Endothelial cell of umbilical vein (primary cell): Measurements from ENCODE around the gene FAT2. TPM values are rescaled to one million over a fixed set of nuclear protein-coding genes. Genes with fewer than 3 reads are reported as not detected.

ENCODE experiments used
- BruUV-seq: library from RNA; stranded (reverse); fragments of 400-500 nt; replicated peaks from 2 replicates; lab custom pipeline; 2021; lab: Mats Ljungman, UMichigan
- CTCF ChIA-PET: fragments of 300-600, 350-600 bp; sonication (Branson Sonifier 250); formaldehyde crosslinking; loops from one replicate; lab custom pipeline; 2021; ENCODE audit warnings: antibody characterized with exemption, inconsistent platforms; lab: Charles Lee
- POLR2A ChIA-PET: fragments of 300-600, 350-600 bp; sonication (Branson Sonifier 250); formaldehyde crosslinking; loops from one replicate; lab custom pipeline; 2021; ENCODE audit warnings: antibody characterized with exemption, inconsistent platforms; lab: Charles Lee
- DNase-seq: peaks from one replicate; pipeline ENCODE4 v3.0.0-alpha.2; 2011; ENCODE audit warnings: low read depth, low spot score
- FAIRE-seq: peaks from 2 replicates; lab custom pipeline; 2011; peaks lifted over from hg19 to GRCh38; lab: Jason Lieb, UNC
- H2AFZ ChIP-seq: 2 replicates; pipeline ENCODE4 v1.6.0; 2012; ENCODE audit warnings: low read depth, low read length, control low read depth, inconsistent platforms
- H3K27ac ChIP-seq: 2 replicates; pipeline ENCODE4 v1.5.1; 2011; ENCODE audit warnings: low read depth, mild to moderate bottlenecking, control low read depth, low read length, moderate library complexity; ENCODE audit not compliant: insufficient read depth
- H3K27me3 ChIP-seq, 2 experiments: 2 replicates each; pipeline versions ENCODE4 v1.6.0 to v1.6.1; 2011; ENCODE audit warnings: low read length in 2 of 2, mixed read lengths in 1 of 2; ENCODE audit not compliant: control insufficient read depth in 2 of 2, insufficient read depth in 2 of 2
- H3K36me3 ChIP-seq, 2 experiments: 2 replicates in 1 of 2; 3 replicates in 1 of 2; pipeline ENCODE4 v1.5.1; 2011; ENCODE audit warnings: low read length in 2 of 2, mild to moderate bottlenecking in 1 of 2, moderate library complexity in 1 of 2; ENCODE audit not compliant: control insufficient read depth in 2 of 2, insufficient read depth in 2 of 2; ENCODE audit errors: extremely low read depth in 1 of 2
- H3K4me1 ChIP-seq: 3 replicates; pipeline ENCODE4 v1.5.1; 2011; ENCODE audit warnings: mild to moderate bottlenecking, low read length; ENCODE audit not compliant: control insufficient read depth, insufficient read depth; ENCODE audit errors: extremely low read depth
- H3K4me2 ChIP-seq: 2 replicates; pipeline ENCODE4 v1.6.1; 2011; ENCODE audit warnings: low read length, control low read depth, mixed read lengths; ENCODE audit not compliant: insufficient read depth
- H3K4me3 ChIP-seq, 3 experiments: fragments of 200-600 bp in 1 of 3; sonication (generic), shearing (Covaris generic) in 1 of 3; replicated peaks in 1 of 3; 2 replicates each; pipeline ENCODE4 v1.5.1; 2011 to 2016; ENCODE audit warnings: control low read depth in 3 of 3, low read length in 3 of 3, mild to moderate bottlenecking in 2 of 3, inconsistent platforms in 1 of 3, low read depth in 1 of 3, moderate library complexity in 1 of 3; ENCODE audit not compliant: insufficient read depth in 1 of 3
- H3K79me2 ChIP-seq: 2 replicates; pipeline ENCODE4 v1.6.0; 2012; ENCODE audit warnings: low read length, inconsistent platforms; ENCODE audit not compliant: control insufficient read depth, insufficient read depth
- H3K9ac ChIP-seq: replicated peaks from 2 replicates; pipeline ENCODE3; 2011; ENCODE audit warnings: low read length, control low read depth; ENCODE audit not compliant: insufficient read depth; ENCODE audit errors: extremely low read depth
- H3K9me1 ChIP-seq: replicated peaks from 3 replicates; pipeline ENCODE4 v1.6.0; 2011; ENCODE audit warnings: mild to moderate bottlenecking, low read length; ENCODE audit not compliant: control insufficient read depth, insufficient read depth; ENCODE audit errors: extremely low read depth
- H3K9me3 ChIP-seq: replicated peaks from 2 replicates; pipeline ENCODE4 v1.5.1; 2012; ENCODE audit warnings: low read length, inconsistent platforms; ENCODE audit not compliant: control insufficient read depth, insufficient read depth
- H4K20me1 ChIP-seq: replicated peaks from 2 replicates; pipeline ENCODE3; 2011; ENCODE audit warnings: mild to moderate bottlenecking, low read length; ENCODE audit not compliant: control insufficient read depth, insufficient read depth; ENCODE audit errors: extremely low read depth
- EZH2 ChIP-seq: IDR thresholded peaks from 2 replicates; pipeline ENCODE4 v1.6.1; 2012; ENCODE audit warnings: borderline replicate concordance, low read depth, mild to moderate bottlenecking, moderate library complexity, low read length, inconsistent platforms; ENCODE audit not compliant: severe bottlenecking
- FOS ChIP-seq: IDR thresholded peaks from 2 replicates; pipeline ENCODE4 v1.6.1; 2011; ENCODE audit warnings: mild to moderate bottlenecking, low read length, moderate library complexity, borderline replicate concordance; ENCODE audit not compliant: insufficient read depth
- GATA2 ChIP-seq: IDR thresholded peaks from 2 replicates; pipeline ENCODE4 v1.7.0; 2011; ENCODE audit warnings: low read depth, mild to moderate bottlenecking, moderate library complexity, mixed read lengths, low read length; ENCODE audit not compliant: insufficient read length, insufficient read depth
- JUN ChIP-seq: IDR thresholded peaks from 2 replicates; pipeline ENCODE4 v1.6.1; 2011; ENCODE audit warnings: borderline replicate concordance, low read depth; ENCODE audit not compliant: insufficient read length, insufficient read depth
- MYC ChIP-seq: IDR thresholded peaks from one replicate; pipeline ENCODE4 v1.6.1; 2011; ENCODE audit warnings: mild to moderate bottlenecking, low read depth, low read length
- POLR2A ChIP-seq: IDR thresholded peaks from 2 replicates; pipeline ENCODE4 v1.6.1; 2012; ENCODE audit warnings: low read depth, mild to moderate bottlenecking, control low read depth, low read length
- POLR2AphosphoS5 ChIP-seq: IDR thresholded peaks from 2 replicates; pipeline ENCODE4 v1.6.1; 2012; ENCODE audit warnings: low read depth, mild to moderate bottlenecking, control low read depth, low read length, moderate library complexity; ENCODE audit not compliant: insufficient read depth
- dilution Hi-C: fragments of 300-500 bp; cut with MboI; formaldehyde crosslinking; loops from one replicate; pipeline ENCODE4 v1.15.0; 2019; ENCODE audit warnings: low sequenced_read_pairs; ENCODE audit not compliant: extremely low pct_ligation_motif_present
- intact Hi-C: fragments of 100-400 bp; cut with micrococcal nuclease; formaldehyde crosslinking; loops from one replicate; pipeline ENCODE4 v1.10.0; 2022
- polyA plus RNA-seq, 4 experiments: library from polyadenylated mRNA; depleted of rRNA in 3 of 4; stranded (reverse) in 3 of 4; unstranded in 1 of 4; fragments of >200 nt; gene quantifications; 2 replicates each; pipeline versions ENCODE4 v1.2.1 to v1.2.3, GENCODE V29; 2011 to 2012; ENCODE audit warnings: missing spikeins in 1 of 4
- total RNA-seq: library from RNA; stranded (reverse); gene quantifications from 2 replicates; pipeline ENCODE4 v1.2.3, GENCODE V29; 2021
- TF ChIP-seq, protein P1 (sequence below): IDR thresholded peaks from 2 replicates; pipeline ENCODE4 v1.6.1; 2011; ENCODE audit not compliant: insufficient read depth, insufficient read length
- TF ChIP-seq, protein P2 (sequence below), 2 donors: IDR thresholded peaks; 1 replicate in 1 of 2; 2 replicates in 1 of 2; pipeline ENCODE4 v1.5.1; 2011; ENCODE audit warnings: low read length in 2 of 2, mild to moderate bottlenecking in 2 of 2, moderate library complexity in 2 of 2, control low read depth in 1 of 2, inconsistent platforms in 1 of 2, low read depth in 1 of 2; ENCODE audit not compliant: insufficient read depth in 1 of 2; ENCODE audit errors: extremely low read depth in 1 of 2

The FAT2 gene
- total and polyA plus RNA-seq, 2 donors (not counting 3 experiments of a cell fraction or from before 2014, with no cell fraction given), result not detected

- no peak overlapping the region for H3K4me3 ChIP-seq
- no peak for DNase-seq
- H3K79me2 ChIP-seq, result no peaks in the 10 kb centered on the region
- H3K27ac ChIP-seq, result no peak overlapping the region
- FAIRE-seq, result no peak
- TF ChIP-seq, protein P1, sequence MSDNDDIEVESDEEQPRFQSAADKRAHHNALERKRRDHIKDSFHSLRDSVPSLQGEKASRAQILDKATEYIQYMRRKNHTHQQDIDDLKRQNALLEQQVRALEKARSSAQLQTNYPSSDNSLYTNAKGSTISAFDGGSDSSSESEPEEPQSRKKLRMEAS, result no peak
- no peak for TF ChIP-seq JUN
- no peak for TF ChIP-seq MYC
- TF ChIP-seq EZH2, result no peak
- TF ChIP-seq GATA2, result no peak
- TF ChIP-seq, protein P2, sequence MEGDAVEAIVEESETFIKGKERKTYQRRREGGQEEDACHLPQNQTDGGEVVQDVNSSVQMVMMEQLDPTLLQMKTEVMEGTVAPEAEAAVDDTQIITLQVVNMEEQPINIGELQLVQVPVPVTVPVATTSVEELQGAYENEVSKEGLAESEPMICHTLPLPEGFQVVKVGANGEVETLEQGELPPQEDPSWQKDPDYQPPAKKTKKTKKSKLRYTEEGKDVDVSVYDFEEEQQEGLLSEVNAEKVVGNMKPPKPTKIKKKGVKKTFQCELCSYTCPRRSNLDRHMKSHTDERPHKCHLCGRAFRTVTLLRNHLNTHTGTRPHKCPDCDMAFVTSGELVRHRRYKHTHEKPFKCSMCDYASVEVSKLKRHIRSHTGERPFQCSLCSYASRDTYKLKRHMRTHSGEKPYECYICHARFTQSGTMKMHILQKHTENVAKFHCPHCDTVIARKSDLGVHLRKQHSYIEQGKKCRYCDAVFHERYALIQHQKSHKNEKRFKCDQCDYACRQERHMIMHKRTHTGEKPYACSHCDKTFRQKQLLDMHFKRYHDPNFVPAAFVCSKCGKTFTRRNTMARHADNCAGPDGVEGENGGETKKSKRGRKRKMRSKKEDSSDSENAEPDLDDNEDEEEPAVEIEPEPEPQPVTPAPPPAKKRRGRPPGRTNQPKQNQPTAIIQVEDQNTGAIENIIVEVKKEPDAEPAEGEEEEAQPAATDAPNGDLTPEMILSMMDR (IDR thresholded peaks at IDR 0.05; ENCODE audit: extremely low read depth in 1 of 2, insufficient read depth in 1 of 2, low read depth in 1 of 2, low read length in 2 of 2), result no peak
- no peak for TF ChIP-seq POLR2A
- TF ChIP-seq FOS, result no peak
- no peak for TF ChIP-seq POLR2AphosphoS5
- no peaks in the 10 kb centered on the region for H4K20me1 ChIP-seq
- BruUV-seq, result no TSS peak
- POLR2A ChIA-PET, result no interaction called here
- no peak overlapping the region for H2AFZ ChIP-seq
- no peaks in the 10 kb centered on the region for H3K9me3 ChIP-seq
- no peak overlapping the region for H3K4me2 ChIP-seq
- no peaks in the 10 kb centered on the region for H3K9me1 ChIP-seq
- H3K27me3 ChIP-seq, result peaks cover 2 to 3% of the 10 kb centered on the region in 2 experiments
- dilution Hi-C loops (no loop called here), intact Hi-C loops (no loop called here)
- H3K4me1 ChIP-seq, result no peaks in the 10 kb centered on the region
- no peaks in the 10 kb centered on the region for H3K36me3 ChIP-seq
- CTCF ChIA-PET, result interaction anchor here (0.7 to 1.1 kb wide), 3 partner anchors 10 to 303 kb away, joined by 3 to 4 read pairs (median 3); no protein-coding TSS in a partner anchor
- no peak overlapping the region for H3K9ac ChIP-seq
These were observed 27.8 kb upstream of the FAT2 start for GRCh38 chr5:151618907-151619306.
